GM12878 (cell line): ENCODE data around the gene COL18A1. TPM values are rescaled to one million over a fixed set of nuclear protein-coding genes. Genes with fewer than 3 reads are reported as not detected.

Source experiments
- ATAC-seq: fragments of 200-7000 bp; cut with Tn5 transposase; 3 replicates; pipeline ENCODE4 v1.9.1; 2020; ENCODE audit warnings: mild to moderate bottlenecking, moderate library complexity
- BruUV-seq: library from RNA; stranded (reverse); fragments of 400-500 nt; replicated peaks from 2 replicates; lab custom pipeline; 2021; lab: Mats Ljungman, UMichigan
- CTCF ChIA-PET: fragments of 300-600 bp; sonication (Branson Sonifier 250); formaldehyde crosslinking; extraction: SDS; loops from one replicate; lab custom pipeline; 2021; ENCODE audit warnings: inconsistent platforms; lab: Yijun Ruan, JAX
- POLR2A ChIA-PET: fragments of 350-600 bp; formaldehyde crosslinking; extraction: SDS; loops from one replicate; lab custom pipeline; 2021; ENCODE audit warnings: inconsistent platforms; lab: Charles Lee
- RAD21 ChIA-PET: fragments of 300-600 bp; sonication (Branson Sonifier 250); formaldehyde crosslinking; loops from one replicate; lab custom pipeline; 2023; ENCODE audit warnings: antibody characterized with exemption; ENCODE audit not compliant: unreplicated experiment; lab: Charles Lee
- SMC1A ChIA-PET: fragments of 300-600 bp; sonication (Branson Sonifier 250); formaldehyde crosslinking; loops from one replicate; lab custom pipeline; 2023; ENCODE audit not compliant: unreplicated experiment, uncharacterized antibody; lab: Charles Lee
- DNase-seq: peaks from one replicate; pipeline ENCODE4 v3.0.0-alpha.2; 2011; ENCODE audit warnings: low read depth, low spot score
- FAIRE-seq: peaks from 3 replicates; lab custom pipeline; 2011; peaks lifted over from hg19 to GRCh38; lab: Jason Lieb, UNC
- H2AFZ ChIP-seq: 2 replicates; pipeline ENCODE4 v1.6.0; 2011; ENCODE audit warnings: low read depth, low read length, control low read depth; ENCODE audit not compliant: control insufficient read depth
- H3K27ac ChIP-seq: 2 replicates; pipeline ENCODE4 v1.5.1; 2011; ENCODE audit warnings: control low read depth; ENCODE audit not compliant: control insufficient read depth, insufficient read depth
- H3K27me3 ChIP-seq, 2 experiments: replicated peaks in 1 of 2; 2 replicates each; pipeline versions ENCODE4 v1.6.0 to v1.6.1; 2011; ENCODE audit warnings: low read length in 1 of 2; ENCODE audit not compliant: control insufficient read depth in 2 of 2, insufficient read depth in 2 of 2
- H3K36me3 ChIP-seq, 2 experiments: 2 replicates each; pipeline ENCODE4 v1.5.1; 2011; ENCODE audit warnings: low read length in 1 of 2; ENCODE audit not compliant: control insufficient read depth in 2 of 2, insufficient read depth in 2 of 2
- H3K4me1 ChIP-seq: 2 replicates; pipeline ENCODE4 v1.6.1; 2011; ENCODE audit warnings: mild to moderate bottlenecking, low read length, moderate library complexity, mixed read lengths; ENCODE audit not compliant: control insufficient read depth, insufficient read depth
- H3K4me2 ChIP-seq: 2 replicates; pipeline ENCODE4 v1.6.0; 2011; ENCODE audit warnings: control low read depth; ENCODE audit not compliant: control insufficient read depth, insufficient read depth
- H3K4me3 ChIP-seq: fragments of 200-600 bp; sonication (generic); 2 replicates; pipeline ENCODE4 v1.5.1; 2016
- H3K79me2 ChIP-seq: 2 replicates; pipeline ENCODE4 v1.6.0; 2011; ENCODE audit warnings: low read length; ENCODE audit not compliant: control insufficient read depth, insufficient read depth
- H3K9ac ChIP-seq: 2 replicates; pipeline ENCODE4 v1.8.0; 2011; ENCODE audit warnings: low read length, control low read depth, mixed read lengths; ENCODE audit not compliant: control insufficient read depth, insufficient read depth
- H3K9me3 ChIP-seq: replicated peaks from 3 replicates; pipeline ENCODE4 v1.5.1; 2011; ENCODE audit warnings: mild to moderate bottlenecking, low read length; ENCODE audit not compliant: control insufficient read depth, insufficient read depth
- H4K20me1 ChIP-seq: 2 replicates; pipeline ENCODE4 v1.6.0; 2011; ENCODE audit not compliant: control insufficient read depth, insufficient read depth
- BCL3 ChIP-seq: IDR thresholded peaks from 2 replicates; pipeline ENCODE4 v1.6.1; 2011; ENCODE audit warnings: borderline replicate concordance, low read depth, mild to moderate bottlenecking, moderate library complexity, low read length; ENCODE audit not compliant: insufficient read depth, poor library complexity, severe bottlenecking
- CBFB ChIP-seq: IDR thresholded peaks from 2 replicates; pipeline ENCODE4 v1.6.1; 2016; ENCODE audit warnings: antibody characterized with exemption, low read depth
- NKRF ChIP-seq: fragments of 450-650 bp; conservative IDR thresholded peaks from 2 replicates; pipeline ENCODE4 v1.6.1; 2017; ENCODE audit warnings: mild to moderate bottlenecking, moderate library complexity
- WGBS: methylation state at CpG from one replicate; pipeline ENCODE4 v1.1.6; 2016; ENCODE audit warnings: low lambda C conversion rate; ENCODE audit not compliant: insufficient replicate concordance, insufficient coverage; ENCODE audit errors: missing lambda C conversion rate; 5-methylcytosine and 5-hydroxymethylcytosine counted together
- in situ Hi-C: fragments of 300-500 bp; cut with MboI; formaldehyde crosslinking; loops from 9 replicates; pipeline ENCODE4 v1.14.3; 2018; ENCODE audit warnings: mixed read lengths
- intact Hi-C: fragments of 100-400 bp; cut with micrococcal nuclease; formaldehyde crosslinking; loops from one replicate; pipeline ENCODE4 v1.14.2; 2022; ENCODE audit not compliant: unreplicated experiment
- polyA plus RNA-seq, 11 experiments: library from polyadenylated mRNA; depleted of rRNA in 4 of 11; unstranded in 6 of 11; stranded (reverse) in 5 of 11; fragments of >200 nt; fragmentation: Nextera tagmentation in 4 of 11; fragmentation: Illumina TruSeq in 1 of 11; extraction: Ambion mirVana in 4 of 11; extraction: Trizol in 1 of 11; gene quantifications; 1 replicate in 1 of 11; 2 replicates in 10 of 11; pipeline versions ENCODE4 v1.2.1 to v1.2.3, GENCODE V29; 2011 to 2016; ENCODE audit warnings: inconsistent platforms in 2 of 11, missing spikeins in 2 of 11, low read depth in 1 of 11
- total RNA-seq, 4 experiments: library from RNA; depleted of rRNA in 3 of 4; stranded (reverse); fragments of >200 nt in 3 of 4; fragmentation: Illumina TruSeq in 1 of 4; extraction: Trizol in 1 of 4; gene quantifications; 2 replicates each; pipeline versions ENCODE4 v1.2.1 to v1.2.3, GENCODE V29; 2013 to 2021

COL18A1 gene
- total and polyA plus RNA-seq, 10 of the 15 experiments (the other 5 are each of a cell fraction or from before 2014, with no cell fraction given) = under 0.01 to 0.49 (median 0.09) TPM; not detected in 3

GRCh38 chr21:45408801-45409261 lies 3.9 kb downstream of the COL18A1 start:
- no peaks in the 10 kb centered on the region for H3K79me2 ChIP-seq
- WGBS = 52% methylated on average over 8 of the region's 9 CpGs
- in situ Hi-C loops = no loop called here
- ChIA-PET CTCF (no interaction called here), SMC1A (no interaction called here), RAD21 (no interaction called here), POLR2A (no interaction called here)
- H2AFZ ChIP-seq = no peak overlapping the region
- intact Hi-C loops = no loop called here
- peaks cover 6 to 7% of the 10 kb centered on the region in 2 experiments; a peak in 3 of 4 replicates for H3K27me3 ChIP-seq
- no peak overlapping the region for H3K9ac ChIP-seq
- TF ChIP-seq BCL3 (no peak), CBFB (no peak), NKRF (no peak)
- H4K20me1 ChIP-seq = no peaks in the 10 kb centered on the region
- no peak overlapping the region for H3K4me2 ChIP-seq
- DNase-seq (no peak), ATAC-seq (no peak), FAIRE-seq (no peak)
- no peaks in the 10 kb centered on the region for H3K36me3 ChIP-seq
- BruUV-seq = no TSS peak
- H3K4me3 ChIP-seq = no peak overlapping the region
- H3K9me3 ChIP-seq = no peaks in the 10 kb centered on the region; the same call in 2 of the 3 replicates
- no peak overlapping the region for H3K27ac ChIP-seq
- H3K4me1 ChIP-seq = no peaks in the 10 kb centered on the region
